NK-92 (cell line): Measurements from ENCODE around the gene EPX.

Source experiments
- DNase-seq: peaks from one replicate; lab custom pipeline; 2025; ENCODE audit not compliant: unreplicated experiment; lab: John Stamatoyannopoulos, UW

The EPX gene

GRCh38 chr17:58249270-58250133 is 57.0 kb downstream of the EPX start:
- DNase-seq = no peak

GRCh38 chr17:58250344-58251011 is 58.0 kb downstream of the EPX start:
- DNase-seq = no peak

- DNase-seq = no peak
These were observed 59.6 kb downstream of the EPX start for GRCh38 chr17:58252141-58252540.

- DNase-seq = no peak
These were observed 60.6 kb downstream of the EPX start for GRCh38 chr17:58253082-58253481.
